ENCODE data around the gene FAF1.

DNA sequence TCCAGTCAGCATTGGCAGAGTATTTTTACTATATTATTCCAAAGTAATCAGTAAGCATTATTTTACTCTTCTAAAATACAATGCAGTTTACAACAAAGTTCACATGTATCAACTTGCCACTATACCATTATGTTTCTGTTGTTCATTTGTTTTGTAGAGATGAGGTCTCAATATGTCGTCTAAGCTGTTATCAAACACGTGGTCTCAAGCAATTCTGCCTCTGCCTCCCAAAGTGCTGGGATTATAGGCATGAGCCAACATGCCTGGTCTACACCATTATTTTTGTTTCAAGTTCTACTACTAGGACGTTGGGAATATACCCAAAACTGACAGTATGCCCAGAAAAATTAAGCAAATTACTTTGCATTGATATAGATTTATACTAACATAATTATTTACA is 19.8 kb downstream of the FAF1 start:
- TF ChIP-seq, protein P1, sequence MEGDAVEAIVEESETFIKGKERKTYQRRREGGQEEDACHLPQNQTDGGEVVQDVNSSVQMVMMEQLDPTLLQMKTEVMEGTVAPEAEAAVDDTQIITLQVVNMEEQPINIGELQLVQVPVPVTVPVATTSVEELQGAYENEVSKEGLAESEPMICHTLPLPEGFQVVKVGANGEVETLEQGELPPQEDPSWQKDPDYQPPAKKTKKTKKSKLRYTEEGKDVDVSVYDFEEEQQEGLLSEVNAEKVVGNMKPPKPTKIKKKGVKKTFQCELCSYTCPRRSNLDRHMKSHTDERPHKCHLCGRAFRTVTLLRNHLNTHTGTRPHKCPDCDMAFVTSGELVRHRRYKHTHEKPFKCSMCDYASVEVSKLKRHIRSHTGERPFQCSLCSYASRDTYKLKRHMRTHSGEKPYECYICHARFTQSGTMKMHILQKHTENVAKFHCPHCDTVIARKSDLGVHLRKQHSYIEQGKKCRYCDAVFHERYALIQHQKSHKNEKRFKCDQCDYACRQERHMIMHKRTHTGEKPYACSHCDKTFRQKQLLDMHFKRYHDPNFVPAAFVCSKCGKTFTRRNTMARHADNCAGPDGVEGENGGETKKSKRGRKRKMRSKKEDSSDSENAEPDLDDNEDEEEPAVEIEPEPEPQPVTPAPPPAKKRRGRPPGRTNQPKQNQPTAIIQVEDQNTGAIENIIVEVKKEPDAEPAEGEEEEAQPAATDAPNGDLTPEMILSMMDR (IDR thresholded peaks at IDR 0.05; ENCODE audit: extremely low read depth in 1 of 2, insufficient read depth in 1 of 2, low read depth in 1 of 2, low read length in 2 of 2): no peak
- no peak for TF ChIP-seq JUN (IDR thresholded peaks at IDR 0.05; ENCODE audit: borderline replicate concordance, insufficient read depth, insufficient read length, low read depth)
